Stomach (tissue), 9 donors: ENCODE data around the gene C1orf21. TPM values are rescaled to one million over a fixed set of nuclear protein-coding genes. Genes with fewer than 3 reads are reported as not detected.

Experiments used
- DNase-seq, 2 donors: peaks; one replicate each; pipeline versions ENCODE4 v3.0.0 to v3.0.0-alpha.2; 2013 to 2019
- H3K27ac ChIP-seq, 5 donors: fragments of 200-600 bp in 4 of 5; sonication (generic) in 4 of 5; one replicate each; pipeline ENCODE4 v1.5.1; 2013 to 2019; ENCODE audit warnings: mild to moderate bottlenecking in 1 of 5, moderate library complexity in 1 of 5
- H3K27me3 ChIP-seq, 3 donors: fragments of 200-600 bp; sonication (generic); one replicate each; pipeline ENCODE4 v1.5.1; 2017 to 2019; ENCODE audit warnings: mixed run types in 1 of 3
- H3K36me3 ChIP-seq, 4 donors: fragments of 200-600 bp; sonication (generic); 1 replicate in 3 of 4; 2 replicates in 1 of 4; pipeline ENCODE4 v1.5.1; 2016 to 2019
- H3K4me1 ChIP-seq, 4 donors: fragments of 200-600 bp; sonication (generic); one replicate each; pipeline ENCODE4 v1.5.1; 2016 to 2019
- H3K4me3 ChIP-seq, 4 donors: fragments of 200-600 bp; sonication (generic) in 3 of 4; one replicate each; pipeline ENCODE4 v1.5.1; 2016 to 2019; ENCODE audit warnings: mild to moderate bottlenecking in 1 of 4
- H3K9me3 ChIP-seq, 4 donors: fragments of 200-600 bp; sonication (generic); one replicate each; pipeline ENCODE4 v1.5.1; 2016 to 2019
- CTCF ChIP-seq, 7 experiments: fragments of 450-650 bp in 4 of 7; fragments of 200-600 bp in 3 of 7; sonication (generic) in 3 of 7; IDR thresholded peaks; one replicate each; pipeline ENCODE4 v1.5.1; 2016 to 2019; ENCODE audit warnings: antibody characterized with exemption in 7 of 7, control low read depth in 2 of 7, mild to moderate bottlenecking in 1 of 7
- EP300 ChIP-seq: sonication (generic); formaldehyde crosslinking; IDR thresholded peaks from one replicate; pipeline ENCODE4 v1.6.1; 2017; ENCODE audit warnings: antibody characterized with exemption
- POLR2A ChIP-seq, 4 donors: fragments of 450-650 bp; IDR thresholded peaks; one replicate each; pipeline ENCODE4 v1.6.1; 2016; ENCODE audit warnings: antibody characterized with exemption in 4 of 4, control low read depth in 2 of 4, mild to moderate bottlenecking in 1 of 4, moderate library complexity in 1 of 4
- POLR2AphosphoS5 ChIP-seq, 3 donors: sonication (generic); formaldehyde crosslinking; IDR thresholded peaks; one replicate each; pipeline ENCODE4 v1.6.1; 2016; ENCODE audit warnings: antibody characterized with exemption in 3 of 3
- WGBS, 5 donors: extraction: QIAGEN DNeasy Blood & Tissue Kit in 3 of 5; methylation state at CpG; one replicate each; pipeline versions ENCODE4 v1.1.5 to v1.1.7; 2013 to 2018; 5-methylcytosine and 5-hydroxymethylcytosine counted together
- intact Hi-C: fragments of 100-400 bp; cut with DNase I; formaldehyde crosslinking; loops from one replicate; pipeline ENCODE4 v1.15.1; 2023; ENCODE audit warnings: low total_unique reads
- polyA plus RNA-seq, 3 donors: library from polyadenylated mRNA; stranded (reverse); fragments of 200-250 nt; gene quantifications; one replicate each; pipeline ENCODE4 v1.2.3, GENCODE V29; 2013
- total RNA-seq, 5 donors: library from RNA; depleted of rRNA; stranded (reverse); fragments of >200 nt; gene quantifications; one replicate each; pipeline versions ENCODE4 v1.1.0 to v1.2.3, GENCODE V29; 2014 to 2016
- donor health status: healthy with polysubstance abuse.
- donor health status: Bipolar disorder and iron deficiency.
- donor health status: healthy.

The C1orf21 gene
- total and polyA plus RNA-seq, 8 donors = 10.1 to 114 (median 37.4) TPM

DNA sequence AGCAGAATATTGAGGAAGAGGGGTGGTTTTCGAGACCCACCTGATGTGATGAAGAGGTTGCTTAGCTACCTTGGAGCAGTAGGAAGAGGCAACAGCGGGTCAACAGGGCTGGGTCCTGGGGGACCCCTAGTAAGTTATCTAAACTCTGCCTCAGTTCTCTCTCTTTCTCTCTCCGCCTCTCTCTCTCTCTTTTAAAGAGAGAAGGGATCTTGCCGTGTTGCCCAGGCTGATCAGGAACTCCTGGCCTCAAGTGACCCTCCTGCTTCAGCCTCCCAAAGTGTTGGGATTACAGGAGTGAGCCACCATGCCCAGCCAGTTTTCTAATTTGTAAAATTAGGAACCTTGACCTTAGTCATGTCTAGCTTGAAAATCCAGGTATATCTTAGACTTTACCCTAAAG, 77.9 kb downstream of the C1orf21 start:
- Histone ChIP-seq H3K4me3 (no peak overlapping the region), H3K9me3 (no peaks in the 10 kb centered on the region), H3K36me3 (no peaks in the 10 kb centered on the region), H3K27ac (no peak overlapping the region), H3K27me3 (no peaks in the 10 kb centered on the region), H3K4me1 (peaks cover 0 to 60% (median 10%) of the 10 kb centered on the region in 4 donors)
- intact Hi-C loops = no loop called here
- DNase-seq = no peak
- TF ChIP-seq EP300 (no peak), POLR2A (IDR thresholded peaks at IDR 0.05) (no peak), POLR2AphosphoS5 (IDR thresholded peaks at IDR 0.05) (no peak)
- 81 to 97% (median 88%) methylated on average over 4 of the region's 4 CpGs for WGBS, 5 donors

DNA sequence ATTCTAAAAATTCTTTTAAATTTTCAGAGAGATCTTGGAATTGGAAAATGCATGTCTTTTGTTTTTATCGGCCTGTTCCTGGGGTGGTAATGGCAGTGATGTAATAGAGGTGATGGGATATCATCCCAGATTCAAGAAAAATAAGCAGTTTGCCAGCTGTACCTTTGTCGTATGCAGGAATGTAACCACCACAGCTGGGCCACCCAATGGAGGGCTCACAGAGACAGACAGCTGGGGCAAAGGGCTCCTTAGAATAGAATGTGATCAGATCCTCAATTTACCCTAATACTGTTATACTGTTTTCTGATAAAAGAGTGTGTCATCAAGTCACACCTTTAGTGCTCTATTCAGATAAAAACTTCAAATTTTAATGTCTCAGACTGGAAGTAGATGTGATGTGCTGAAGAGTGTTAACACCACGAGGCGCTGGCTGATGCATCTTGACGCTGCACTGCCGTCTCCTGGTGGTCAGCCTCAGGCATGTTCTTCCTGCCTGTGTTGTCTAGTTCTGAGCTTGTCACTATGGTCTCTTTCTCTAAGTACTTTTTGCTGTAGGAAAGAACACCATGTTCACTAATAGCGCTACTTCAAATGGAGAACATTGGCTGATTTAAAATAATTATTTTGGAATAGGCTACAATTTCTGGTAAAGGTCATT, 78.8 kb downstream of the C1orf21 start:
- H3K27ac ChIP-seq = no peak overlapping the region
- intact Hi-C loops = no loop called here
- H3K4me1 ChIP-seq = peaks cover 0 to 54% (median 10%) of the 10 kb centered on the region in 4 donors
- TF ChIP-seq POLR2AphosphoS5 (IDR thresholded peaks at IDR 0.05) = no peak
- no peaks in the 10 kb centered on the region for H3K36me3 ChIP-seq
- 89 to 93% (median 91%) methylated on average over 7 of the region's 7 CpGs for WGBS, 5 donors
- H3K4me3 ChIP-seq = no peak overlapping the region
- H3K9me3 ChIP-seq = no peaks in the 10 kb centered on the region
- no peaks in the 10 kb centered on the region for H3K27me3 ChIP-seq
- no peak for DNase-seq

DNA sequence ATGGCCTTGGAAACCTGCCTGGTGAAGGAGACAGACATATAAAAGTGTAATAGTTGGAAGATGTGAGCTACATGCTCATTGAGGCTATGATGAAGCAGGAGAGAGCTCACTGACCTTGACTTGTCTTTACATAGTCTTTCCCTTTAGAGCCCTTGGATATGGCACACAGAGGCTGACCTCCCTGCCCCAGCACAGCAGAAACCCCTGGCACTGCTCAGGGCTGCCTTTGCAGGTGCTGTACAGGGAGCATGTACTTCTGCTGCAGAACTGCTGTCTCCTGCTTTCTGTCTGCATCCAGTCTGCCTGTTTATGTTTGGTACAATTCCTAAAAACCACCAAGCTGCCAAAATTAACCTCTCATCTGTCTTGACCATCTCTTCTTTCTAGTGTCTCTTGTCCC, 80.5 kb downstream of the C1orf21 start:
- intact Hi-C loops = no loop called here
- Histone ChIP-seq H3K4me3 (no peak overlapping the region), H3K9me3 (no peaks in the 10 kb centered on the region), H3K27ac (no peak overlapping the region), H3K36me3 (no peaks in the 10 kb centered on the region), H3K27me3 (no peaks in the 10 kb centered on the region), H3K4me1 (peaks cover 0 to 46% (median 4%) of the 10 kb centered on the region in 4 donors)
- TF ChIP-seq POLR2A (IDR thresholded peaks at IDR 0.05) (no peak), POLR2AphosphoS5 (IDR thresholded peaks at IDR 0.05) (no peak), EP300 (no peak), CTCF (IDR thresholded peaks at IDR 0.05) (no peak)
- DNase-seq = no peak

GRCh38 chr1:184469396-184469795, 82.6 kb downstream of the C1orf21 start:
- Histone ChIP-seq H3K27me3 (no peaks in the 10 kb centered on the region), H3K4me1 (peaks cover 0 to 43% (median 4%) of the 10 kb centered on the region in 4 donors), H3K36me3 (no peaks in the 10 kb centered on the region), H3K9me3 (peaks cover 0 to 5% (median 0%) of the 10 kb centered on the region in 4 donors), H3K27ac (no peak overlapping the region), H3K4me3 (no peak overlapping the region)
- DNase-seq = no peak
- intact Hi-C loops = no loop called here
- TF ChIP-seq EP300 (no peak), POLR2A (IDR thresholded peaks at IDR 0.05) (no peak), POLR2AphosphoS5 (IDR thresholded peaks at IDR 0.05) (no peak), CTCF (IDR thresholded peaks at IDR 0.05) (no peak)
- WGBS, 5 donors = 74 to 93% (median 80%) methylated on average over 1 of the region's 1 CpG

- no peak for DNase-seq
- H3K36me3 ChIP-seq = no peaks in the 10 kb centered on the region
- 84 to 91% (median 87%) methylated on average over 5 of the region's 5 CpGs for WGBS, 5 donors
- intact Hi-C loops = no loop called here
- TF ChIP-seq EP300 (no peak), POLR2A (IDR thresholded peaks at IDR 0.05) (no peak), POLR2AphosphoS5 (IDR thresholded peaks at IDR 0.05) (no peak), CTCF (IDR thresholded peaks at IDR 0.05) (no peak)
- peaks cover 0 to 31% (median 4%) of the 10 kb centered on the region in 4 donors for H3K4me1 ChIP-seq
- peaks cover 0 to 11% (median 0%) of the 10 kb centered on the region in 4 donors for H3K9me3 ChIP-seq
- H3K27me3 ChIP-seq = no peaks in the 10 kb centered on the region
- no peak overlapping the region for H3K4me3 ChIP-seq
- H3K27ac ChIP-seq = peak overlapping the region in 1 of 5 donors; percentile 51
These were observed 84.9 kb downstream of the C1orf21 start for GRCh38 chr1:184471686-184472085.
